Stimulated activated CD4-positive, alpha-beta T cell treated with anti-CD3 and anti-CD28 coated beads, TNF-alpha, amount 100 ng/mL, for 48 hours (primary cell): ENCODE data around the gene LRP1-AS.

Experiments
- DNase-seq, 3 donors: peaks; one replicate each; pipeline ENCODE4 v3.0.0-alpha.2; 2020; ENCODE audit warnings: low read depth in 3 of 3

The LRP1-AS gene

DNA sequence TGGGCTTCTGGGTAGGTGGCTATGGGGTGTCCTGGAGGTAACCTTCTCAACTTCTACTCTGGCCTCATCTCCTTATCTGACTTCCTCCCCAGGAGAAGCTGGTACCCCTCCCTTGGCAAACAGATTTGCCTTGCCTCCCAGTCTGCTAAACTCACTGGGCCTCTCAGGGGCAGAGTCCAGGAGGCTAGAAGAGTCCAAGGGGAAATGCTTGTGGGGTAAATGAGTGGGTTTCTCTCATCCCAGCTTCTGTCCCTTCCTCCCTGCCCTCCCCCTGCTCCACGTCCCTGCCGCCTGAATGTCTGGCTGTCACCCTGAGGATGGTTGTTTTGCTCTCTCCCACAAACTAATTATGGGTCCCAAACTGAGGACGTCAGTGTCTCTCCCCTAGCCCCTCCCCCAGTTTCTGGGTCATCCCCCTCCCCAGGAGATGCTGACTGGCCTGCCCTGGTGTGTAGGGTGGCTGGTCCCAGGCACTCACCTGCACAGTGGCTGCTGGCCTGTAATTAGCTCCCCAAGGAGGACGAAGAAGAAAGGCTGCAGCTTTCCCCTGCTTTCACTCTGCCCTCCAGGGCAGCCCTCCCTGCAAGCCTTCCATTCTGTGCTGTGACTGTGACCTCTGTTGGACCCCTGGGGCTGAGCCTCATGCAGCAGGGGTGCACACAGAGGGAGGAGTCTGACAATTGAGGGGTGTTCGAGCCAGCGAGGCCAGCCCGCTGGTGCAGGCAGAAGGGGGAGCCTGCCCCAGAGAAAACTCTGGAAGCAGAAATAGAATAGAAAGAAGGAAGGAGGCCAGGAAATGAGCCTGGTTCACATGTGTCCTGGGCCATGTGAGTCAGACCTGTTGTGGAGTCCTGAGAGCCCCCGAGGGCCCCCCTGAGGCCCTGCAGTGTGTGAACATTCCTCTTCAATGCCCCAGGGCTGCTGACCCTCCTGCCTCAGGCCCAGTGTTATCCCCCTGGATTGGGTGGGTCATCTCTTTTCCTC lies at the start of gene LRP1-AS:
TSS of gene LRP1-AS (minus strand) at position 659 of the 984 bp plus-strand sequence.
- no peak for DNase-seq

DNA sequence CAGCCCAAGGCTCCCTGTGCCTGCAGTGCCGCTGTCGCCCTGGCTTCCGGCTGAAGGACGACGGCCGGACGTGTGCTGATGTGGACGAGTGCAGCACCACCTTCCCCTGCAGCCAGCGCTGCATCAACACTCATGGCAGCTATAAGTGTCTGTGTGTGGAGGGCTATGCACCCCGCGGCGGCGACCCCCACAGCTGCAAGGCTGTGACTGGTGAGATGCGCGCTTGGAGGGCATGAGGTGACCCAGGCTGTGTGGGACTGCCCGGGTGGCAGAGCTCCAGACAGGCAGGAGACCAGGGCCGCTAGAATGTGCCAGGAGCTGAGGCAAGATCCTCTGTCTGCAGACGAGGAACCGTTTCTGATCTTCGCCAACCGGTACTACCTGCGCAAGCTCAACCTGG lies 49.5 kb upstream of the LRP1-AS start:
- no peak for DNase-seq

DNA sequence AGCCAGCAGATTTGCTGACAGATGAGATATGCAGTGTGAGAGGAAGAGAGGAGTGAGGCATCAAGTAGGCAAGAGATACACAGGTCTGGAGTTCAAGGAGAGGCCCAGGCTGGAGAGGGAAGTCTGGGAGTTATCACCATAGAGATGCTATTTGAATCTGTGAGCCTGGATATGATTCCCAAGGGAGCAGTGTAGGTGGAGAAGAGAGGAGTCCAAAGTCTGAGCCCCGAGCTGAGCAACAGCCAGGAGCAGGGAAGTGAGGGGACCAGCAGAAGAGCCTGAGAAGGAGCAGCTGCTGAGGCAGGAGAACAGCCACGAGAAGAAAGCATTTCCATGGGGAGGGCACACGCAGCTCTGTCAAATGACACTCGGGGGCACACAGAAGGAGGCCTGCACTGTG lies 49.0 kb upstream of the LRP1-AS start:
- no peak for DNase-seq

DNA sequence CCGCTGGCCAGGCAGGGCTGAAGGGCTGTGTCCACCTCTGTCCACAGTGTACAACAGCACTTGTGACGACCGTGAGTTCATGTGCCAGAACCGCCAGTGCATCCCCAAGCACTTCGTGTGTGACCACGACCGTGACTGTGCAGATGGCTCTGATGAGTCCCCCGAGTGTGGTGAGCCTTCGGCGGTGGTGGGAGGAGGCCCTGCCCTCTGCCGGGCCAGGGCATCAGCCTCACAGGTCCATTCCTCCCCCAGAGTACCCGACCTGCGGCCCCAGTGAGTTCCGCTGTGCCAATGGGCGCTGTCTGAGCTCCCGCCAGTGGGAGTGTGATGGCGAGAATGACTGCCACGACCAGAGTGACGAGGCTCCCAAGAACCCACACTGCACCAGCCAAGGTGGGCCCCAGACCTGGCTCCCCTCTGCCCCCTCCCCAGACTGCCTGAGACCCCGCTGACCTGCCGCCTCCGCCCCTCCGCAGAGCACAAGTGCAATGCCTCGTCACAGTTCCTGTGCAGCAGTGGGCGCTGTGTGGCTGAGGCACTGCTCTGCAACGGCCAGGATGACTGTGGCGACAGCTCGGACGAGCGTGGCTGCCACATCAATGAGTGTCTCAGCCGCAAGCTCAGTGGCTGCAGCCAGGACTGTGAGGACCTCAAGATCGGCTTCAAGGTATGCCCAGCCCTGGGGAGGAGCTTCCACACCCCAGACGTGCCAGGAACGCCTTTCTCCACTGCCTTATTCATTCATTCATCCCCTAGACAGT lies 48.4 kb upstream of the LRP1-AS start:
- DNase-seq = no peak

DNA sequence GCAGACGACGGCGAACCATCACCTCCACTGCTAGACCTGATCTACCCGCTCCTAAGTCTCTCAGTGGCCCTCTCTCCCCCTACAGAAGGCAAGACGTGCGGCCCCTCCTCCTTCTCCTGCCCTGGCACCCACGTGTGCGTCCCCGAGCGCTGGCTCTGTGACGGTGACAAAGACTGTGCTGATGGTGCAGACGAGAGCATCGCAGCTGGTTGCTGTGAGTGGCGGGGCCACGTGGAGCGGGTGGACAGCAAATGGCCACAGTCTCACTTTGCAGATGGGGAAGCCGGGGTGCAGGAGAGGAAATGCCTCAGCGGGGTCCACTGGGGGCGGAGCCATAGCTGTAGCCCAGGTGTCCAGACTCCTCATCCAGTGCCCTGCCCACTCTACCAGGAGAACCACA lies 47.8 kb upstream of the LRP1-AS start:
- DNase-seq = no peak

DNA sequence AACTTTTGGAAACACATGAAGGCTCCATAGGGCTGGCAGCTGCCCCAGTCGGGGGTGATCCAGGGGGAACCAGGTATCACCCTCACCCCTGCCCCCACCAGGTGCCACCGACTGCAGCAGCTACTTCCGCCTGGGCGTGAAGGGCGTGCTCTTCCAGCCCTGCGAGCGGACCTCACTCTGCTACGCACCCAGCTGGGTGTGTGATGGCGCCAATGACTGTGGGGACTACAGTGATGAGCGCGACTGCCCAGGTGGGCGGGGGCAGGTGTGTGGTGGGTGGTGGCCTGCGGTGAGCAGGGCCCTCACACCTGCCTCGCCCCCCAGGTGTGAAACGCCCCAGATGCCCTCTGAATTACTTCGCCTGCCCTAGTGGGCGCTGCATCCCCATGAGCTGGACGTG lies 46.8 kb upstream of the LRP1-AS start:
- DNase-seq = no peak

DNA sequence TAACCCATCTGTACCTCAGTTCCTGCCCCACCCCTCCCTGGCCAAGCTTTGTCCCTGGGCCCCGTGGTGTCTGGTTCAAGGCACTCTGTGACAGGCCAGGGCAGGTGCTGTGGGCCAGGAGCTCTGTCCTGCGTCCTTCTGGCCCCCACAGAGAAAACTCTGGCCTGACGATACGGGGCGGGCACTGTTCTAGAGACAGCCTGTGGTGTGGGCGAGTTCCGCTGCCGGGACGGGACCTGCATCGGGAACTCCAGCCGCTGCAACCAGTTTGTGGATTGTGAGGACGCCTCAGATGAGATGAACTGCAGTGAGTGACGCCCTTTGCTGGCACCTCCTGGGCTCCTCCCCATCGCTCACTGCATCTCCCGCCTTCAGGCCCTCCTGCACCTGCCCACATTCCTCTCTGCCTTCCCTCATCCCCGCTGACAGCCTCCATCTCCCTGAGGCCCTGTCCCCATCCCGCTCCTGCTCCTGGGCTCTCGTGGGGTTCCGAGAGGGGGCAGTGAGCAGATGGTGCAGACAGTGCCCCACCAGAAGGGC lies 46.4 kb upstream of the LRP1-AS start:
- no peak for DNase-seq

DNA sequence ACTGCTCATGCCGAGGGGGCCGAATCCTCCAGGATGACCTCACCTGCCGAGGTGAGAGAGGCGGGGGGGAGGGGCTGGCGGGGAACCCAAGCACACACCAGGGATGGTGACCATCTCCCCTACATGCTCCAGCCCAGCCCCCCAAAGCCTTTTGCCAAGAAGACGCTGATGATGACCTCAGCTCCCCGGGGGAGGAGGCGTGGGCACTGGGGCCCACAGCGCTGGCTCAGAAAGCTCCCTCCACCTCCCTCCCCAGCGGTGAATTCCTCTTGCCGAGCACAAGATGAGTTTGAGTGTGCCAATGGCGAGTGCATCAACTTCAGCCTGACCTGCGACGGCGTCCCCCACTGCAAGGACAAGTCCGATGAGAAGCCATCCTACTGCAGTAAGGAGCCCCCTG lies 45.5 kb upstream of the LRP1-AS start:
- no peak for DNase-seq

DNA sequence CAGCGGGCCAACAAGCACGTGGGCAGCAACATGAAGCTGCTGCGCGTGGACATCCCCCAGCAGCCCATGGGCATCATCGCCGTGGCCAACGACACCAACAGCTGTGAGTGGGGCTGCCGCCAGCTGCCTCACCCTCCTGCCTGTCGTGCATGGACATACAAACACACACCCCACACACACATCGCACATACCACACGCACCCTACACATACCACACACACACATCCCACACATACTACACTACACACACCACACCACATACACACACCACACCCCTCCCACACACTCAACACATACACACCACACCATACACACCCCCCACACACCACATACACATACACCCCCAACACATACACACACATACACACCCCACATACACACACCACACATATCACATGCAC lies 44.0 kb upstream of the LRP1-AS start:
- DNase-seq = no peak

DNA sequence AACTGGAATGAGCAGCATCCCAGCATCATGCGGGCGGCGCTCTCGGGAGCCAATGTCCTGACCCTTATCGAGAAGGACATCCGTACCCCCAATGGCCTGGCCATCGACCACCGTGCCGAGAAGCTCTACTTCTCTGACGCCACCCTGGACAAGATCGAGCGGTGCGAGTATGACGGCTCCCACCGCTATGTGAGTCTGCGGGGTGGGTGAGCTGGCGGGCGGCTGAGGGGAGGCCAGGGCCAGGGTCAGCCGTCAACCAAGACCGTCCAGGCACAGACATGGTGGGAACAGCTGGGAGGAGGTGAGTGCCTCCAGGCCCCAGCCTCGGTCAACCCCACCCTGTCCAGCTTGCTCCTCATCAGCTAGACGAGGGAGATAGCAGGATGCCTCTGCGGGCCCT lies 43.4 kb upstream of the LRP1-AS start:
- DNase-seq = no peak

DNA sequence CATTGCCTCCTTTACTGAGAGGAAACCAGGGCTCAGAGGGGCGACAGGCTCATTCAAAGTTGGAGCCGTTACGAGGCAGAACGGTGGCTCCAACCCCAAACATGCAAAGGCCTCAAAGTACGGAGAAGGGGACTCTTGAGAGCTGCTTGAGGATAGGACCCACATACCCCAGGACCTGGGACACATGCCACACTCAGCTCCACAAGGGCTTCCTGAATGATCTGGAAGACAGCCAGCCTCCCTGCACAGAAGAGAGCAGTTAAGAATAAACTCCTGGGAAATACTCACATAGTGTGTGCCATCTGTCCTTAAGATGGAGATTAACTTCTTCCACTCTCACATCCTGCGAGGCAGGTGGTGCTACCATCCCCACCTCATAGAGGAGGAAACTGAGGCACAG lies 42.6 kb upstream of the LRP1-AS start:
- no peak for DNase-seq

DNA sequence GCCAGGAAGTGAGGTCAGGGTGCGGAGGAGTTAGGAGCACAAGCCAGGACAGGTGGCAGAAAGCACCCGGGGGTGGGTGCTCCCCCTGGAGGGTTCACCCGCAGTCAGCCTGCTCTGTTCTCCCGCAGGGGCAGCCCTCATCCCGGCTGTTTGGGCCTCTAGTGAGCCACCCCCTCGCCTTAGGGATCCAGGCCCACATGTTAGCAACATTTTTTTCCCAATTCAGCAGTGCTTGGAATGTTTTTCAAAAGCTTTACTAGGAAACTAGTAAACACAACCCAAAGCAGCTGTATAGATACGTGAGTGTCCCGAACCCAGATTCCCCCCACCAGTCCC lies 40.6 kb upstream of the LRP1-AS start:
- DNase-seq = no peak

DNA sequence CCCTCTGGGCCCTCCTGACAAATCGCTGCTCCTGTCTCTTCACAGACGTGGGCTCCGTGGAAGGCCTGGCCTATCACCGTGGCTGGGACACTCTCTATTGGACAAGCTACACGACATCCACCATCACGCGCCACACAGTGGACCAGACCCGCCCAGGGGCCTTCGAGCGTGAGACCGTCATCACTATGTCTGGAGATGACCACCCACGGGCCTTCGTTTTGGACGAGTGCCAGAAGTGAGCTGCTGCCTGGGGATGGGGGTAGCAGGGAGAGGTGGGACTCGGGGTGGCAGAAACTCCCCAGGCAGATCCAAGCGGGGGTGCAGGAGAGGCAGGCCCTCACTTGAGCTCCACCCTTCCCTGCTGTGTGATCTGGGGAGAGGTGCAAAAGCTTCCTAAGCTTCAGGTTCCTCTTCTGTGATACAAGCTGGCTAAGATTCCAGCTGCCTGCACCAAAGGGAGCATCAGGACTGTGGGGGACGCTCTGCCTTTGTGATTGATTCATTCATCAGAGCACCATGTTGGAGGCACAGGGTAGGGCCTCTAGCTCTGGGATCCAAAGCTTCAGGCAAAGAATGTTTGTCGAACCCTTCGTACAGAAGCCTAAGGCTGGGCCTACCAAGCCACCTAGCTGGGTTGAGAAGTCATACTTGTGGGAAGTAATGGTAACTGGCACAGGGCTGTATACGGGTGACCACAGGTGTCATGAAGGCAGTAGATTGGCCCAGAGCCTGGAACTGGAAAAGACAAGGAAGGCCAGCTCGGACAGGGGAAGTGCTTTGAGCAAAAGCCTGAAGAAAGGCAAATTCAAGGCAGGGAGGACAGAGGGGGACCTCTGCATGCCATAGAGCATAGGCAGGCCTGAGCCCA lies 40.0 kb upstream of the LRP1-AS start:
- DNase-seq = no peak

DNA sequence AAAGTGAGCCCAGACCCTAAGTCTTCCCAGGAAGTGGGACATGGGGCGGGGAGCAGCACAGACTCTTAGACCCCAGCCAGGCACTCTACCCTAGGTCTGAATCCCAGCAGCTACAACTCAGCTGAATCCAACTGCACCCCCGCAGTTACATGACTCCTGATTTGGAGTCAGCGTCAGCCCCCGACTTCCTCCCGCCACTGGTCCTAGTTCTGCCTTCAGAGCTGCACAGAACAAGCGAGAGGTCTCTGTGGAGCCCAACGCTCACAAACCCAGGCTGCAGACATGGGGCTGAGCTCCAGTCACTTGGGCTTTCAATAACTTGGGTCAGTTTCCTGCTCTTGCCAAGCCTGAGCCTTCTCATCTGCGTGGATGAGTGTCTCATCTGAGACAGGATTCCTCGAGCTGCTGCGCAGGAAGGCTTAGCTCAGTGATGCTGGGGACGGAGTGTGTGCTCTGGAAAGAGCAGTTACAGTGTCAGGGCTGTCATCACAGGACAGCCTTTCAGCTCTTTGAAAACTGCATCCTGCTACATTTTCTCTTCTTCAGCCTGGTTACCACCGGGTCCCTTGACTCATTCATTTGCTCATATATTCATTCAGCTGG lies 38.6 kb upstream of the LRP1-AS start:
- no peak for DNase-seq

DNA sequence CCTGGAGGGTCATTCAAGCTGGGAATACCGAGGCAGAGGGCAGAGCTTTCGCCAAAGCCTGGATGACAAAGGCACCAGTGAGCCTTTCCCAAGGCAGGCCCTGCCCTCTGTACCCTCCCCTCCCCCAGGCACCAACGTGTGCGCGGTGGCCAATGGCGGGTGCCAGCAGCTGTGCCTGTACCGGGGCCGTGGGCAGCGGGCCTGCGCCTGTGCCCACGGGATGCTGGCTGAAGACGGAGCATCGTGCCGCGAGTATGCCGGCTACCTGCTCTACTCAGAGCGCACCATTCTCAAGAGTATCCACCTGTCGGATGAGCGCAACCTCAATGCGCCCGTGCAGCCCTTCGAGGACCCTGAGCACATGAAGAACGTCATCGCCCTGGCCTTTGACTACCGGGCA lies 38.0 kb upstream of the LRP1-AS start:
- DNase-seq = no peak

DNA sequence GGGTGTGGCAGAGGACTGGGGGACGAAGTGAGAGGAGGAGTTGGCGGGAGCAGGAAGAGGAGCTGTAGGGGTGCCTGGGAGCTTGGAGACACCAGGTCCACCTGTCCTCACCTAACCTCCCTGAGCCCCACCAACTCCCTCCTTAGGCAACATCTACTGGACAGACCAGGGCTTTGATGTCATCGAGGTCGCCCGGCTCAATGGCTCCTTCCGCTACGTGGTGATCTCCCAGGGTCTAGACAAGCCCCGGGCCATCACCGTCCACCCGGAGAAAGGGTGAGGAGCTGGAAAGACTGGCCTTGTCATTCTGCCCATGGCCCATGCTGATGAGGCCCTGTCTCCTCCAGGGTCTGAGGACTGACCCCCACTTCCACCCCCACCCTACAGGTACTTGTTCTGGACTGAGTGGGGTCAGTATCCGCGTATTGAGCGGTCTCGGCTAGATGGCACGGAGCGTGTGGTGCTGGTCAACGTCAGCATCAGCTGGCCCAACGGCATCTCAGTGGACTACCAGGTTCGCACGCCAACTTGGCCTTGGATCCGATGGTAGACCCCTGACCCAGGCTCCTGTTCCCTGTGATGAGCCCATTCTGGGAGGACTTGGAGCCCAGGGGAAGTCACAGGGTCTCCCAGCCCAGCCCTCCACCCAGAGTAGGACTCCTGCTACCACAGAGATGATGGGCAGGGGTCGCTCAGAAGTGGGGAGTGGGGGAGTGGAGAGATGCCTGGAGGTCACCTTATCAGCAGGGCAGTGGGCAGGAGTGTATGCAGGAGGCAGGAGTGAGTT lies 36.7 kb upstream of the LRP1-AS start:
- no peak for DNase-seq

DNA sequence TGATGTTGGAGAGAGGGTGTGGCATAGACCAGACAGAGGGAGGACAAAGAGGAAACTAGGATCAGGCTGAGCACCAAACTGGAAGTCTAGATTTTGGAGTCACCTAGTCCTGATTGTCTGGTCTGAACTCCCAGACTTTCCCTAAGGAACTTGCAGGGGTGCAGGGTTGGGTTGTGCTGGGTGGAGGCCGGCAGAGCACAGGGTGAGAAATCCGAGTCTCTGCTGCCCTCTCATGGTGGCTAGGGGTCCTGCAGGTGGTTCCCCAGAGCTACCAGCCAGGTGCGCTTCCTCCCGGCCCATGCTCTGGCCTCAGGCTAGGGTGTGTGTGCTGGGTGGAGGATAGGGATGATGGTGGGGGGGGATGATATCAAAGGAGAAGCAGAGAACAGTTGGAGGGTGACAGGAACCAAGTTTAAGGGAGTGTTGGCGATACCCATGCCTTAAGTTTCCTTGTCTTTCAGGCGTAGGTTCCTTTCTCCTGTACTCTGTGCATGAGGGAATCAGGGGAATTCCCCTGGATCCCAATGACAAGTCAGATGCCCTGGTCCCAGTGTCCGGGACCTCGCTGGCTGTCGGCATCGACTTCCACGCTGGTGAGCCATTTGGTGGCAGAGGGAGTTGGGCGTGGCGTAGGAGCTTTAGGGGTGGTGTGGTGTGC lies 35.6 kb upstream of the LRP1-AS start:
- DNase-seq = peak; percentile 59 to 82 (median 73)

DNA sequence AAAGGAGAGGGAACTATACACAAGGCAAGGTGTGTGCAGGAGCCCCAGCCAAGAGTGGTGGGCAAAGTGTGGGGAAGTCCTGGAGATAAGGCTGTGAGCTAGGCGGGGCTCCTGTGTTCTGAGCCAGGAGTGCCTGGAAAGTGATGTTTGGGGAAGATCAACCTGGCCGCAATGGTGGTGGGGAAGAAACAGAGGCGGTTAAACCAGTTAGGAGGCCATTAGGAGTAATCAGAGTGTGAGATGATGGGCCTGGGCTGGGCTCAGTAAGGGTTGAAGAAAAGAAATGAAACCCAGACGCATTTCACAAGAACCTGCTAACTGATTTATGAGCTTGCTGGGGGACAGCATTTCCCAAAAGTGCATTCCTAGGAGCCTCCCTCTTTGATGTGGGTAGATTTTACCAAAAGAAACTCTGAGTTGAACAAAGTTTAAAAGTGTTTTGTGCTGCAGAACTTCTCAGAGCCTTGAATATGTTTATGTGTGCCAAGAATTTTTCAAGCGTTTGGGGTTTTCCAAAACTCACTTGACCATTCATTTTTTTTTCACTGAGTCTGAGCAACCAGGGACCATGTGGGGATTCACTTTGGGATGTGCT lies 34.2 kb upstream of the LRP1-AS start:
- DNase-seq = no peak

DNA sequence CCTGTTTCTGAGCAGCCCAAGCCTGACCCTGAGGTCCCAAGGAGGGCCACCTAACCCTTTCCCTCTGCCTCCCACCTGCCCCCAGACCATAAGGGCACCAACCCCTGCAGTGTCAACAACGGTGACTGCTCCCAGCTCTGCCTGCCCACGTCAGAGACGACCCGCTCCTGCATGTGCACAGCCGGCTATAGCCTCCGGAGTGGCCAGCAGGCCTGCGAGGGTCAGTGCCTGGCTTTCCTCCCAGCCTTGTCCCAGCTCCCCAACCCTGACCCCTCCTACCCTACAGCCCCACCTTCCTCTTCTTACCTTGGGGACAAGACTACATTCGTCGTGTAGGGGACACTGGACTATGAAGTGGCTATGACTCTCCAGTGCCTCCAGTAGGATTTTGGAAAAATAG lies 33.7 kb upstream of the LRP1-AS start:
- DNase-seq = no peak
